CD14-positive monocyte (primary cell): Measurements from ENCODE around the gene OR1F1. TPM values are rescaled to one million over a fixed set of nuclear protein-coding genes. Genes with fewer than 3 reads are reported as not detected.

ENCODE experiments used
- DNase-seq, 3 donors: peaks; one replicate each; pipeline ENCODE4 v3.0.0-alpha.2; 2011 to 2022
- H2AFZ ChIP-seq: 2 replicates; pipeline ENCODE4 v1.6.0; 2012; ENCODE audit warnings: mild to moderate bottlenecking, low read depth, low read length, inconsistent platforms; ENCODE audit not compliant: insufficient read depth, poor library complexity, severe bottlenecking
- H3K27ac ChIP-seq, 2 donors: 1 replicate in 1 of 2; 2 replicates in 1 of 2; pipeline ENCODE4 v1.5.1; 2012 to 2013; ENCODE audit warnings: low read length in 2 of 2, control low read depth in 1 of 2, inconsistent platforms in 1 of 2, low read depth in 1 of 2, mild to moderate bottlenecking in 1 of 2
- H3K27me3 ChIP-seq, 2 donors: one replicate each; pipeline versions ENCODE4 v1.6.0 to v1.6.1; 2011 to 2013; ENCODE audit warnings: low read length in 2 of 2; ENCODE audit not compliant: control insufficient read depth in 2 of 2, insufficient read depth in 2 of 2
- H3K36me3 ChIP-seq, 2 donors: replicated peaks in 1 of 2; 1 replicate in 1 of 2; 2 replicates in 1 of 2; pipeline versions ENCODE4 v1.5.1 to v1.6.1; 2012 to 2013; ENCODE audit warnings: low read length in 2 of 2, control low read depth in 1 of 2, inconsistent platforms in 1 of 2, mild to moderate bottlenecking in 1 of 2; ENCODE audit not compliant: insufficient read depth in 2 of 2, control insufficient read depth in 1 of 2
- H3K4me1 ChIP-seq, 2 donors: 1 replicate in 1 of 2; 2 replicates in 1 of 2; pipeline versions ENCODE4 v1.5.1 to v1.6.1; 2012 to 2013; ENCODE audit warnings: low read length in 2 of 2, control low read depth in 1 of 2, inconsistent platforms in 1 of 2, mild to moderate bottlenecking in 1 of 2, moderate library complexity in 1 of 2; ENCODE audit not compliant: insufficient read depth in 2 of 2, control insufficient read depth in 1 of 2
- H3K4me2 ChIP-seq: replicated peaks from 2 replicates; pipeline ENCODE3; 2012; ENCODE audit warnings: low read length, moderate library complexity, mild to moderate bottlenecking; ENCODE audit not compliant: poor library complexity, severe bottlenecking; ENCODE audit errors: extremely low read depth
- H3K4me3 ChIP-seq, 3 experiments: fragments of 200-600 bp in 1 of 3; sonication (generic) in 1 of 3; replicated peaks in 1 of 3; 1 replicate in 2 of 3; 2 replicates in 1 of 3; pipeline ENCODE4 v1.5.1; 2011 to 2013; ENCODE audit warnings: low read length in 3 of 3, mild to moderate bottlenecking in 3 of 3, control low read depth in 2 of 3, low read depth in 2 of 3, inconsistent platforms in 1 of 3, moderate library complexity in 1 of 3
- H3K79me2 ChIP-seq: 2 replicates; pipeline ENCODE4 v1.6.0; 2012; ENCODE audit warnings: mild to moderate bottlenecking, control low read depth, inconsistent platforms, low read length, moderate library complexity; ENCODE audit not compliant: insufficient read depth
- H3K9ac ChIP-seq: 2 replicates; pipeline ENCODE4 v1.6.0; 2017; ENCODE audit warnings: low read length, mild to moderate bottlenecking; ENCODE audit not compliant: insufficient read depth, poor library complexity, severe bottlenecking
- H3K9me3 ChIP-seq, 2 donors: replicated peaks in 1 of 2; 1 replicate in 1 of 2; 2 replicates in 1 of 2; pipeline versions ENCODE4 v1.5.1 to v1.6.1; 2012 to 2013; ENCODE audit warnings: low read length in 2 of 2, control low read depth in 1 of 2; ENCODE audit not compliant: control insufficient read depth in 1 of 2, insufficient read depth in 1 of 2
- H4K20me1 ChIP-seq: 2 replicates; pipeline ENCODE4 v1.6.0; 2012; ENCODE audit warnings: mild to moderate bottlenecking, low read length, control low read depth, moderate library complexity; ENCODE audit not compliant: insufficient read depth
- H3K27ac Mint-ChIP-seq, 7 donors: one replicate each; pipeline ENCODE4 v1.8.0; 2020; ENCODE audit warnings: mild to moderate bottlenecking in 7 of 7, mixed read lengths in 7 of 7, moderate library complexity in 6 of 7, inconsistent platforms in 2 of 7
- H3K27me3 Mint-ChIP-seq, 3 donors: one replicate each; pipeline ENCODE4 v1.8.0; 2021 to 2022; ENCODE audit warnings: low read depth in 3 of 3, mild to moderate bottlenecking in 3 of 3, mixed read lengths in 3 of 3, moderate library complexity in 3 of 3, inconsistent platforms in 1 of 3
- H3K36me3 Mint-ChIP-seq, 2 donors: one replicate each; pipeline ENCODE4 v1.8.0; 2020; ENCODE audit warnings: mixed read lengths in 2 of 2, inconsistent platforms in 1 of 2, mild to moderate bottlenecking in 1 of 2
- H3K4me1 Mint-ChIP-seq: one replicate; pipeline ENCODE4 v1.8.0; 2020; ENCODE audit warnings: mild to moderate bottlenecking, mixed read lengths
- H3K4me3 Mint-ChIP-seq, 2 donors: one replicate each; pipeline ENCODE4 v1.8.0; 2020; ENCODE audit warnings: mild to moderate bottlenecking in 2 of 2, mixed read lengths in 2 of 2, moderate library complexity in 1 of 2
- H3K9me3 Mint-ChIP-seq, 7 donors: one replicate each; pipeline ENCODE4 v1.8.0; 2020 to 2022; ENCODE audit warnings: mixed read lengths in 7 of 7, mild to moderate bottlenecking in 6 of 7, moderate library complexity in 6 of 7, inconsistent platforms in 2 of 7
- CTCF ChIP-seq: fragments of 200-600 bp; IDR thresholded peaks from one replicate; pipeline ENCODE4 v1.8.0; 2022; ENCODE audit warnings: antibody characterized with exemption, mild to moderate bottlenecking
- WGBS: methylation state at CpG from one replicate; pipeline ENCODE4 v1.1.5; 2013; ENCODE audit warnings: missing lambda C conversion rate; ENCODE audit not compliant: insufficient coverage; 5-methylcytosine and 5-hydroxymethylcytosine counted together
- intact Hi-C, 2 donors: fragments of 100-400 bp; cut with micrococcal nuclease; formaldehyde crosslinking; loops; one replicate each; pipeline versions ENCODE4 v1.15.0 to v1.15.1; 2023
- polyA plus RNA-seq, 3 donors: library from polyadenylated mRNA; depleted of rRNA in 1 of 3; unstranded in 2 of 3; stranded (reverse) in 1 of 3; fragments of 300-500 nt in 2 of 3; fragments of >200 nt in 1 of 3; fragmentation: Illumina TruSeq in 2 of 3; gene quantifications; 1 replicate in 2 of 3; 2 replicates in 1 of 3; pipeline ENCODE4 v1.2.3, GENCODE V29; 2012 to 2021

The OR1F1 gene
- polyA plus RNA-seq, 3 donors = not detected

DNA sequence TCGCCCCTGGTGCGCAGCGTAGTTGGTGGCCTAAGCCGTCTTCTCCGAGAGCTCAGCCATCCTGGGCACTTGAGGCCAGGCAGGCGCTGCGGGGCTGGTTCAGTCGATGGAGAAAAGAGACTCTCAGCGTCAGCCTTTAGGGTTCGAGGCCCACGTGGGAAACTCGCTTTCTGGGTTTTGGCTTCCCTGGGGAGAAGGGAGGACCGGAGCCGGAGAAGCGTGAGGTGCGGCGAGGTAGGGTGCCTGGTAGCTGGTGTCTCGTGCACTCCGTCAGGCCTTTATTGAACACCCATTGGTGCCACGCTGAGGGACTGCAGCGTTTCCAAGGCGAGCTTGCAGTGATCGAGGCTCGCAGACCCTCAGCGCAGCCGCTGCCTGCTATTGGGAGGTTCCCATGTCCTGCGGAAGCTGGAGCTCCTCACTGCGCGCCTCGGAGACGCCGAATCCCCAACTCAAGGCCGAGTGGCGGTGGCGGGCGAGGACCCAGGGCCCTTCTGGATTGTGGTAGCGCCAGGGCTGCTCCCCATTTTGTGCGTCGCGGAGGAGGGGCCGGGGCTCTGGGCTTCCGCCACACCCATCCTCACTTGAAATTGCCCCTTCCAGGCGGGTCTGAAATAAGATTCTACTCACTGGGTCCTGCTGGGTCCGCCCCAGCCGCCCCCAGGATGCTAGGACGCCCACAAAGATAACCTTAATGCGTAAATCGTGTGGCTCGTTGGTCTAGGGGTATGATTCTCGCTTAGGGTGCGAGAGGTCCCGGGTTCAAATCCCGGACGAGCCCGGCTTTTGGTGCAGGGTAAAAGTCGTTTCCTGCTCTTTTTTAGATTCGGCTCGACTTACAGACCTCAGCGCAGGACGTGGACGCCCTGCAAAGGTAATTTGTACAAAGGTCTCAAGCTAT lies 1.2 kb downstream of the OR1F1 start:
- Mint-ChIP-seq H3K27me3 (peaks cover 91 to 100% (median 98%) of the 10 kb centered on the region in 3 donors), H3K9me3 (peaks cover 17 to 75% (median 71%) of the 10 kb centered on the region in 7 donors), H3K36me3 (peaks cover 13 to 22% of the 10 kb centered on the region in 2 donors), H3K27ac (no peak overlapping the region), H3K4me1 (peaks cover 31% of the 10 kb centered on the region), H3K4me3 (peak overlapping the region; percentile 39 to 83)
- Histone ChIP-seq H3K4me2 (peak overlapping the region; percentile 23), H4K20me1 (no peaks in the 10 kb centered on the region), H2AFZ (peak overlapping the region; percentile 35), H3K9ac (no peak overlapping the region), H3K4me3 (no peak overlapping the region), H3K9me3 (peaks cover 23 to 82% of the 10 kb centered on the region in 2 donors), H3K27me3 (peaks cover 82 to 99% of the 10 kb centered on the region in 2 donors), H3K4me1 (peaks cover 17 to 20% of the 10 kb centered on the region in 2 donors), H3K79me2 (no peaks in the 10 kb centered on the region), H3K27ac (no peak overlapping the region), H3K36me3 (no peaks in the 10 kb centered on the region)
- 3% methylated on average over 60 of the region's 61 CpGs for WGBS
- TF ChIP-seq CTCF = no peak
- intact Hi-C loops = no loop called here
- DNase-seq = no peak

- peaks cover 80 to 99% of the 10 kb centered on the region in 2 donors for H3K27me3 ChIP-seq
- H3K9ac ChIP-seq = no peak overlapping the region
- H3K4me1 ChIP-seq = peaks cover 17 to 20% of the 10 kb centered on the region in 2 donors
- no peak overlapping the region for H3K27ac Mint-ChIP-seq
- H2AFZ ChIP-seq = no peak overlapping the region
- peak overlapping the region in 1 of 2 donors; percentile 83 for H3K4me3 Mint-ChIP-seq
- no peaks in the 10 kb centered on the region for H4K20me1 ChIP-seq
- H3K9me3 ChIP-seq = peaks cover 23 to 82% of the 10 kb centered on the region in 2 donors
- intact Hi-C loops = no loop called here
- H3K4me1 Mint-ChIP-seq = peaks cover 29% of the 10 kb centered on the region
- TF ChIP-seq CTCF = no peak
- peaks cover 13 to 20% of the 10 kb centered on the region in 2 donors for H3K36me3 Mint-ChIP-seq
- no CpG with 5 or more reads among the region's 11 CpGs for WGBS
- H3K36me3 ChIP-seq = no peaks in the 10 kb centered on the region
- H3K4me2 ChIP-seq = no peak overlapping the region
- no peak for DNase-seq
- H3K27me3 Mint-ChIP-seq = peaks cover 90 to 100% (median 98%) of the 10 kb centered on the region in 3 donors
- H3K4me3 ChIP-seq = no peak overlapping the region
- no peaks in the 10 kb centered on the region for H3K79me2 ChIP-seq
- H3K27ac ChIP-seq = no peak overlapping the region
- peaks cover 16 to 74% (median 66%) of the 10 kb centered on the region in 7 donors for H3K9me3 Mint-ChIP-seq
Observed at GRCh38 chr16:3189869-3190268, 1.9 kb downstream of the OR1F1 start.
